Measurements from ENCODE around the gene RPTOR. TPM values are rescaled to one million over a fixed set of nuclear protein-coding genes. Genes with fewer than 3 reads are reported as not detected.

Gene RPTOR
- total RNA-seq, 1 experiment from 2014 or later, result 9.1 TPM

- DNase-seq (ENCODE audit: low read depth), result no peak
Measured at GRCh38 chr17:80995131-80995530, 450.5 kb downstream of the RPTOR start.

- DNase-seq (ENCODE audit: low read depth), result no peak
Measured at GRCh38 chr17:80996422-80997305, 452.0 kb downstream of the RPTOR start.

- peak; percentile 96 for DNase-seq (ENCODE audit: low read depth)
Measured at GRCh38 chr17:80997424-80998117, 452.9 kb downstream of the RPTOR start.

GRCh38 chr17:80998118-80998747, 453.6 kb downstream of the RPTOR start:
- no peak for DNase-seq (ENCODE audit: low read depth)

- DNase-seq (ENCODE audit: low read depth), result no peak
Measured at GRCh38 chr17:80998748-80999535, 454.3 kb downstream of the RPTOR start.

- DNase-seq (ENCODE audit: low read depth), result no peak
Measured at GRCh38 chr17:80999536-81000333, 455.1 kb downstream of the RPTOR start.

- no peak for DNase-seq (ENCODE audit: low read depth)
Measured at GRCh38 chr17:81000334-81000630, 455.6 kb downstream of the RPTOR start.

GRCh38 chr17:81000631-81001357, 456.2 kb downstream of the RPTOR start:
- no peak for DNase-seq (ENCODE audit: low read depth)

- no peak for DNase-seq (ENCODE audit: low read depth)
Measured at GRCh38 chr17:81002013-81002384, 457.4 kb downstream of the RPTOR start.

GRCh38 chr17:81002409-81003361, 458.0 kb downstream of the RPTOR start:
- DNase-seq (ENCODE audit: low read depth), result peak; percentile 88

GRCh38 chr17:81003711-81004475, 459.3 kb downstream of the RPTOR start:
- peak; percentile 49 for DNase-seq (ENCODE audit: low read depth)

GRCh38 chr17:81006891-81007290, 462.3 kb downstream of the RPTOR start:
- DNase-seq (ENCODE audit: low read depth), result no peak

- DNase-seq (ENCODE audit: low read depth), result no peak
Measured at GRCh38 chr17:81008140-81008539, 463.5 kb downstream of the RPTOR start.

- DNase-seq (ENCODE audit: low read depth), result no peak
Measured at GRCh38 chr17:81009136-81009535, 464.5 kb downstream of the RPTOR start.

- DNase-seq (ENCODE audit: low read depth), result no peak
Measured at GRCh38 chr17:81010935-81011334, 466.3 kb downstream of the RPTOR start.

- no peak for DNase-seq (ENCODE audit: low read depth)
Measured at GRCh38 chr17:81011951-81012350, 467.3 kb downstream of the RPTOR start.

- DNase-seq (ENCODE audit: low read depth), result no peak
Measured at GRCh38 chr17:81012574-81013447, 468.2 kb downstream of the RPTOR start.

GRCh38 chr17:81013642-81014041, 469.0 kb downstream of the RPTOR start:
- DNase-seq (ENCODE audit: low read depth), result no peak

Data from Daoy (cell line).